GM21423 (cell line): ENCODE results near the gene METRNL.
"Not testable (repeated sequence)": the region's sequence is repeated elsewhere in the genome, so short reads cannot be mapped to it uniquely, and the experiment has no call there.

ENCODE experiments used
- ATAC-seq: cut with Tn5 transposase; IDR thresholded peaks from one replicate; pipeline ENCODE4 v1.9.1; 2021; ENCODE audit warnings: mild to moderate bottlenecking, moderate library complexity; ENCODE audit not compliant: unreplicated experiment

The METRNL gene

DNA sequence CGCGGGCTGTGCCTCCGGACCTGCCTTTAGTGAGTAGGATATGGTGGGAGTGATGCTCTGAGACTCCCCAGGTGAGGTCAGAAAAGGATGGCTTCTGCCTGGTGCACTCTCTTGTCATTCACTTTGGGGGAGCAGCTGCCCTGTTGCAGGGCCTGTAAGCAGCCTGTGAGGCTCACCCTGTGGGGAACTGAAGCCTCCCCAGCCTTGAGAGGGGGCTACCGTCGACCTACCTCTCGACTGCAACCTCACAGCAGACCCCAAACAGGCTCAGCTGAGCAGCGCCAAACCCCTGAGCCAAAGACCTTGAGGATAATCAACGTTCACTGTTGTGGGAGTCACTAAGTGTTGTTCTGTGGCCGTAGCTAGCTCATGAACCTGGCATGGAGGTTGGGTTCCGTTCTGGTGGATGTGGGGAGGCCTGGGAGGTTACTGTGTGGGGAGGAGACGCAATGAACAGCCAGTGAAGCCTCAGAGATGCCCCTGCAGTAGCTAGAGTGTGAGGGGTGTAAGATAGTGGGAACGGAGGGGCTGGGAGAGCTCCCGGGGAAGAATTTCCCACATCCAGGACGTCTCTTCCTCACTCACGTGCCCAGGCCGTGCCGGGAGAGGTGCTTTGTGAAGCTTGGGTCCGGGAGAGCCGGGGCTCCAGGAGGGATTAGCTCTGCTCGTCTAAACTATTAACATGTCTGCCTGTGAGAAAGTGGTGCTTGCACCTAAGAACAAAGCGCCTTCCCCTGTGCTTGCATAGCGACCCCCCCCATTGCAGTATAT lies 38.8 kb downstream of the METRNL start:
- no peak for ATAC-seq

GRCh38 chr17:83119987-83120864 lies 40.8 kb downstream of the METRNL start:
- peak; percentile 97 for ATAC-seq

DNA sequence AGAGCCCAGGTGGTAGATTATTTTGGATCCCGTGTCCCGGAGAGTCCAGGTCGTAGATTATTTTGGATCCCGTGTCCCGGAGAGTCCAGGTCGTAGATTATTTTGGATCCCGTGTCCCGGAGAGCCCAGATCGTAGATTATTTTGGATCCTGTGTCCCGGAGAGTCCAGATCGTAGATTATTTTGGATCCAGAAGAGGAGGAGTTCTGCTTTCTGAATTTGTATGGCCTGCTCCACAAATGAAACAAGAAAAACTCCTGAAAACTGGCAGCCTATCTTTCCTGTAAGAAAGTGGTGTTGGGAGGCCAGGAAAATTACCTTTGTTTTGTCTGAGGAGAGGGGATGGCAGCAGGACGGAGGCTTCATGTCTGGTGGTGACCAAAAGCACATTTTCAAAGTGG lies 42.1 kb downstream of the METRNL start:
- not testable (repeated sequence) for ATAC-seq

DNA sequence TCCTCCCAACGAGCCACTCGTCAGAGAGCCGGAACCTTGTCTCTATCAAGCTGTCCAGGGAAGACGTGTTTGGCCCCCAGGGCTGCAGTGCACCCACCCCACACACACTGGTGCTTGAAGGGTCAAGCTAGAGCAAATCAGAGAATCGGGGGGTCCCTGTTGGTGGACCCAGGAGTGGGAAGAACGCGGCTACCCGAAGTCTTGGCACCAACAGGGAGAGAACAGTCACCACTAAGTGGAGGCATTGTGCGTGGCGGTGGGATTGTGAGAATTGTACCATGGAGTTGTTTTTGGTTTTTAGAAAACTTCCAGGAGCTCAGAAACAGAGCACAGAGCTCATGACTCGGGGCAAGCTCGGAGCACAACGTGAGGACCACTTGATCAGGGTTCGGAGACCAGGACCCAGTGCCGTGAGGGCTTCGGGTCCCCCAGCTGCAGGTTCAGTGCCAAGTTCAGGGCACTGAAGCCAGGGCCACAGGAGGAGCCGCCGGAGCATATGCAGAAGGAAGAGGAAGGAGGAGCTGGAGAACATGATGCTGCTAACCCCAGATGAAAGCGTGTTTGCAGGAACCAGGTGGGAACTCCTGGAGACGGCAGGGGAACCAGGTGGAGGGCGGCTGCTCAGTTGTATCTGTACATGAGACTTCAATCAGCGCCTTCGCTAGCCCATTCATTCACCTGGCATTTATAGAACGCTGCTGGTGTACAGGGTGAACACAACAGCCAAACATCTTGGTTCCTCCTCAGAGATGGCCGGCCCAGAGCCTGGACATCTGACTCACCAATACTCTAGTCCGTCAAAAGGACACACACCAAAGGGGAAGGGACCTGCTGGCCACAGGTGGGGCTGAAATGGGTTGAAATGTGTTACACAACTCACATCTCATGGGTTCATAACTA lies 42.8 kb downstream of the METRNL start:
- ATAC-seq, result no peak

DNA sequence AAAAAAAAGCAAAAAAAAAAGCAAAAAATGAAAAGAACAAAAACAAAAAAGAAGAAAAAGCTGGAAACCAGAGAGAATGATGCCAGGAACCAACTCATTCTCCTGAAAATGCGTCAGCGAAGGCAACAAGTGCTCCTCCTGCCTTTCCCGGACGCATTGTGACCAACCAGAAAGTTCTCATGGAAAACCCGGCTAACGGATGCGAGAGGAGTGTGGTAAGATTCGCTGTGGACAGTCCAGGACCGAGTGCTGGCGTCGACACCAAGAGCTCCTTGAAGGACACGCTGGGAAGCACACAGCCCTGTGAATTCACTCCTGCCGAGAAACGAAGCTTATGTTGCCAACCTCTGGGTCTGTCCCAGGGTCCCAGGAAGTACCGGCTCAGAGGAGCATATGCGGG lies 43.4 kb downstream of the METRNL start:
- ATAC-seq, result no peak

DNA sequence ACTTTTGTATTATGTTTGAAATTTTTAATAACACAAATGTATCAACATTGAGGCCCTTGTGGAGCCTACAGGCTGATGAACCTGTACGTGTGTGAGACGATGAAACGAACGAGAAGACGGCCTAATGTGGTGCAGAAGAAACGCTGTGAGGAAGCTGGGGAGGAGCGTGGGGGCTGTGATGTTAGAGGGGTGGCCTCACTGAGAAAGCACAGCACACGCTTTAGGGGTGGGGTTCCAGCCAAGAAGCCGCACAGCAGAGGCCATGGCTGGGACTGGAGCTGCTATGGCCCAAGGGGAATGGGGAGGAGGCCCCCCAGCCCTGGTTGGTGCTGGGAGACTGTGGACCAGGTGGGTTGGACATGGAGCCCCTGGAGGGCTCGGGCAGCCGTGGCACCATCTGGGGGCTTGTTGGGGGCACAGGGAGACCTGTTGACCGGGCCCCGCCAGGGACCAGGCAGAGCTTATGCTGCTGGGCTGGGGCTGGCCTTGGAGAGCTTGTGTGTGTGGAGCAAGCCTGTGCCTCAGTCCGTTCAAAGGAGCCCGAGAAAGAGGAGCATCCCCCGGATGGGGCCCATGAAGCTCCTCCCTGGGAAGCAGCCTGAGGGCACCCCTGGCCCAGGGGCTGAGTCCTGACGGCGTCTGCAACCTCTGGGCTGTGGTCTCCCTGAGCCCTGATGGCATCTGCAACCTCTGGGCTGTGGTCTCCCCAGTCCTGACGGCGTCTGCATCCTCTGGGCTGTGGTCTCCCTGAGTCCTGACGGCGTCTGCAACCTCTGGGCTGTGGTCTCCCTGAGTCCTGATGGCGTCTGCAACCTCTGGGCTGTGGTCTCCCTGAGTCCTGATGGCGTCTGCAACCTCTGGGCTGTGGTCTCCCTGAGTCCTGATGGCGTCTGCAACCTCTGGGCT lies 44.7 kb downstream of the METRNL start:
- no peak for ATAC-seq

DNA sequence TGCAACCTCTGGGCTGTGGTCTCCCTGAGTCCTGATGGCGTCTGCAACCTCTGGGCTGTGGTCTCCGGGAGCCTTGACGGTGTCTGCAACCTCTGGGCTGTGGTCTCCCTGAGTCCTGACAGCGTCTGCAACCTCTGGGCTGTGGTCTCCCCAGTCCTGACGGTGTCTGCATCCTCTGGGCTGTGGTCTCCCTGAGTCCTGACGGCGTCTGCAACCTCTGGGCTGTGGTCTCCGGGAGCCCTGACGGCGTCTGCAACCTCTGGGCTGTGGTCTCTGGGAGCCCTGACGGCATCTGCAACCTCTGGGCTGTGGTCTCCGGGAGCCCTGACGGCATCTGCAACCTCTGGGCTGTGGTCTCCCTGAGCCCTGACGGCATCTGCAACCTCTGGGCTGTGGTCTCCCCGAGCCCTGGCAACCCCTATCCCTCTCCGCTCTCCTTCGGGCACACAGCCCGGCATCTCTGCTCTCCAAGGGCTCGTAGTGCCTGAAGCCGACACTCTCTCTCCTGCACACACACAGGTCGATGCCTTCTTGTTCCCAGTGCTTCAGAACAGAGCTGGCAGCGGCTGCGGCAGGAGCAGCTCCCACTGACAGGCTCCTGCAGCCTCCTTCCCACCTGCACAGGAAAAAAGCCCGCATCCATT lies 45.6 kb downstream of the METRNL start:
- ATAC-seq, result no peak

GRCh38 chr17:83125515-83126274 lies 46.3 kb downstream of the METRNL start:
- no peak for ATAC-seq

DNA sequence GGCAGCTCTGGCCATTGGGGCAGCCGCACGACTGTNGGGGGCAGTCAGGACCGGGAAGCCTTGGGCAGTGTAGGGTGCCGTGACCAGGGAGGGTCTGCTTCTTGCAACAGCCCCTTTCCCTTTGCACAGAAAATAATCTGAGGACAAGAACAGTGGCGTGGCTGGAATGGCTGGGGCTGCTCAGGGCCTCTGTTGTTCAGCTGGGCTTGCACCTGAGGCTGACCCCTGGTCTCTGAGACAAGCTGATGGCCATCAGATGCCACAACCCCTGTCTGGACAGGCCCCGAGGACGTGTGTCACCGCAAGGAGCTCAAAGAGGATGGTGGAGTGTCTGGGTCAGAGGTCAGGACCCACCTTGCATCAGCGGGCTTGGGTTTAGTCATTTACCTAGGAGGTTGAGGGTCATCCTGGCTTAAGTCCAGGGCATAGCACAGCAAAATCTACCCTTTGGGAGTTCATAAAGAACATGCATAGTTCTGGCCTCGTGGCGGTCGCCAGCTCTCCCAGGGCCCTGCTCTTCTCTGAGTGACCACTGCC lies 46.9 kb downstream of the METRNL start:
- ATAC-seq, result no peak

DNA sequence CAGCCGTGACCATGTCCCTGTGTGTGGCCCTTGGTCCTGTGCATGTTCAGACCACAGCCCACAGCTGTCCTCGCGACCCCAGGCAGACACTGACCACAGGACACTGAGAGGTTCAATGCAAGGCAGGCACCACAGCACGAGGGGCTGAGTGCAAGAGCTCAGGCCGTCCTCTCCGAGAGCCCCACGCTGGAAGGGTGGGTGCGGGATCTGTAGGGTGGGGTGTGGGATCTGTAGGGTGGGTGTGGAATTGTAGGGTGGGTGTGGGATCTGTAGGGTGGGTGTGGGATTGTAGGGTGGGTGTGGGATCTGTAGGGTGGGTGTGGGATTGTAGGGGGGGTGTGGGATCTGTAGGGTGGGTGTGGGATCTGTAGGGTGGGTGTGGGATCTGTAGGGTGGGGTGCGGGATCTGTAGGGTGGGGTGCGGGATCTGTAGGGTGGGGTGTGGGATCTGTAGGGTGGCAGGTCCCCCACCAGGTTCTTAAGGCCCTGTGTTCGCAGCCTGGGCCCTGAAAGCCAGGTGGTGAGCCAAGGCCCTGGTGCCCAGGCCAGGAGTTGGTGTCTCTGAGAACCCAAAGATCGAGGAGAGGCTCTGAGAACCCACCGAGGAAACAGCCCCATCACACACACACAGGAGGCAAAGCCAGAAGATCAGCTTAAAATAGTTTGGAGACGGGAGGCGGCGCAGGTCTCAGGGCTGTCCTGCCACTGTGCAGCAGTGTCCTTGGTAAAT lies 48.2 kb downstream of the METRNL start:
- no peak for ATAC-seq

- ATAC-seq, result no peak
Observed at GRCh38 chr17:83128306-83129240, 49.2 kb downstream of the METRNL start.

- ATAC-seq, result no peak
Observed at GRCh38 chr17:83129676-83130075, 50.3 kb downstream of the METRNL start.

DNA sequence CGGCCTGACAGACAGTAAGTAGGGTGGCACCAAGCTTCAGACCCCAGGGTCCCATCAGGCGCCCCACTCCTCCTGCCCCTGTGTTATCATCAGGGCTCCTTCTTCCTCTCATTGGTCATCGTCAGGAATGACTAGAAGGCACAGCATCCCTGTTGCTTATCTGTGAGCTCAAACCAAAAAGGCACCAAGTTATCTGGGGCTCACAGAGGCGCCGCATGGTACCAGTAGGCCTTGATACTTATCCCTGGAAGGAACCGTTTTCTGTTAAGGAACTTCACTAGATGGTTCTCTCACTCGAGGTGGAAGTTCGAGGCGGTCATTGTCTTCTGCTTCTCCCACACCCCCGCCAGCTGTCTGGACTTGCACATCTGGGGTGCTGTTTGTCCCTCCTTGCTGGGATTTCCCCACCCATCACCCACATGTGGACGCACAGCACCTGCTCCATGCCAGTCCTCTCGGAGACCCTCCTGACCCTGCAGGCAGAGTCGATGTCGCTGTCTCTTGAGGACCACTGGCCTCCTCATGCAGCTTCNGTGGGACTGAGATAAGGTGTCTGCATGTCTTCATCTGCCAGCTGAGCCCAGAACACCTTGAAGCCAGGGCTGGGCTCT lies 52.1 kb downstream of the METRNL start:
- no peak for ATAC-seq

DNA sequence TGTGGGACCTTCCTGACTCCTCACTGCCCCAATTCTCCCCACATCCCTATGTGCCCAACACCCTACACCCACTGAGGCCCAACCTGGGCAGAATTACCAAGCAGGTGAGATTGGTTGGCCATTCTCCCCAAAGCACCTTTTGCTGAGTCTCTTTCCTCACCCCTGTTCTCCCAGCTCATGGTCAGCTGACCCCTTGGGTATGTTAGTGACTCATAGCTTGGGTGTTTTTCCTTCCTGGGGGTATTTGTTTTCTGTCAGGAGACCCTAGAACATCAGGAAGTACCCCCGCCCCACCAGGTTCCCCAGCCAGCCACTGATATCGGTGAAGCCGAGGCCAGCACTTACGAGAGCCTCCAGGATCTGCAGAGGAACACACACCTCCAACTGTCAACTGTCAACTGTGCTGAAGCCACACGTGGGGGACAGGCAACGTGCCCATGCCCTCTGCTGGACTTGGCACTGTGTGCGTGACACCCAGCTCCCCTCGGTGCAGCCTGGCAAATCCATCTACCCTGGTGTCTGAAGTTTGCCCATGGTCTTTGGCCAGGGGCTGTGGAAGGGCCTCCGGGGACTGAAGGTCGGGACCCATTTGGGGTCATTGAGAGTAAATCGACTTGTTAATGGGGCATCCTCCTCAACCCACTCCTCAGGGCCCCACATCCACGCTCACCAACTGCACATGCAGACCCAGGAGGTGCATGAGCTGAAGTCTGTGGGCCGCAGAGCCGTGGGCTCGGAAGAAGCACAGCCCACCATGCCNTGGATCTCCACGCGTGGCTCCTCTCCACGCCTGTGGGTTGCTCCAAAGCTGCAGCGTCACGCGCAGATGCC lies 53.1 kb downstream of the METRNL start:
- no peak for ATAC-seq

DNA sequence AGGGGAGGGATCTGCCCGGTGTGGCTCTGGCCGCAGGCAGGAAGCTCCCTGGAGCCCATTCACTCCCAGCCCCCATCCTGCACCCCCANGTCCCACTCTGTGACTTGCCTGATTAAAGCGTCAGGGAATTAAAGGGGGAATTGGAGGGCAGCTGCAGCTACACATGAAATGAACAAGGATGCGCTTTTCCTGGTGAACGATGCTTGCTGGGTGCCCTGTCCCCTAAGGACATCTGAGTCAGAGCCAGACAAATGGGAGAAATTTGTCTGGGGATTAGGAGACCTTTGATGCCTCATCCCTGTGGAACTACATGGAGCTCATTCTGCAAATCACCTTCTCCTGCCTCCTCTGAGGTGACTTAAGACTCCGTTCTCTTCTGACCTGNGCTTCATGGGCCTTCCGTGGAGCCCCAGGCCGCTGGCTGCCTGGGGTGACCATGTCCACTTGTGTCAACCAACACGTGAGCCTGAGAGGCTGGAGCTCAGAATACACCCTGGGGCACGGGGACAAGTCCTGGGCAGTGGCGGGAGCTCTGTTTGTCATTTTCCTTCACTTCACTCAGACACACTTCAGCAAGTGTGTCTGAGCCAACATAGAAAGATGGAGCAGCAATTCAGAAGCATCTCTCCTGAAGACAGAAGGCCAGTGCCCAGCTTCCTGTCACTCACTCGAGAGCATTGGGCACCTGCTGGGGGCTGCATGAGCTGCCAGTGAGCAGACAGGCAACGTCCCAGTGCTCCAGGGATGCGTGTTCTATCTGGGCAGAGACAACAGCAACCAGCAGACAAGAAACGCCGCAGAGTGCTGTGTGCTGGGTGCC lies 54.1 kb downstream of the METRNL start:
- no peak for ATAC-seq
